Mesendoderm (in vitro differentiated cells): Measurements from ENCODE around the gene WDR86.

Source experiments
- DNase-seq: peaks from one replicate; pipeline ENCODE4 v3.0.0; 2013
- H2AK5ac ChIP-seq: 2 replicates; pipeline ENCODE4 v1.6.1; 2013; ENCODE audit warnings: low read length, inconsistent platforms
- H2BK120ac ChIP-seq: 2 replicates; pipeline ENCODE4 v1.6.1; 2013; ENCODE audit warnings: low read depth, mild to moderate bottlenecking, low read length, moderate library complexity, mixed read lengths
- H2BK15ac ChIP-seq: replicated peaks from 2 replicates; pipeline ENCODE4 v1.6.1; 2013; ENCODE audit warnings: low read depth, mild to moderate bottlenecking, moderate library complexity
- H2BK5ac ChIP-seq: 2 replicates; pipeline ENCODE4 v1.6.1; 2013; ENCODE audit warnings: low read length, inconsistent platforms
- H3K18ac ChIP-seq: 2 replicates; pipeline ENCODE4 v1.6.1; 2013; ENCODE audit warnings: mild to moderate bottlenecking, low read length, mixed read lengths
- H3K23ac ChIP-seq: one replicate; pipeline ENCODE4 v1.6.1; 2013; ENCODE audit warnings: low read length
- H3K27ac ChIP-seq: 2 replicates; pipeline ENCODE4 v1.5.1; 2013; ENCODE audit warnings: low read depth, mild to moderate bottlenecking, inconsistent platforms, low read length, moderate library complexity
- H3K27me3 ChIP-seq: 2 replicates; pipeline ENCODE4 v1.6.1; 2013; ENCODE audit warnings: low read length, control low read depth, mild to moderate bottlenecking, inconsistent platforms; ENCODE audit not compliant: insufficient read depth, poor library complexity
- H3K36me3 ChIP-seq: 2 replicates; pipeline ENCODE4 v1.6.1; 2013; ENCODE audit warnings: low read length, inconsistent platforms; ENCODE audit not compliant: control insufficient read depth, insufficient read depth
- H3K4ac ChIP-seq: one replicate; pipeline ENCODE4 v1.6.1; 2013; ENCODE audit warnings: low read depth, mild to moderate bottlenecking, low read length, moderate library complexity
- H3K4me1 ChIP-seq: 2 replicates; pipeline ENCODE4 v1.6.1; 2013; ENCODE audit warnings: low read depth, low read length, inconsistent platforms; ENCODE audit not compliant: control insufficient read depth
- H3K4me2 ChIP-seq: 2 replicates; pipeline ENCODE4 v1.6.1; 2013; ENCODE audit warnings: low read length
- H3K4me3 ChIP-seq: 2 replicates; pipeline ENCODE4 v1.5.1; 2013; ENCODE audit warnings: mild to moderate bottlenecking, low read length
- H3K56ac ChIP-seq: one replicate; pipeline ENCODE4 v1.6.1; 2013; ENCODE audit warnings: low read length
- H3K79me1 ChIP-seq: 2 replicates; pipeline ENCODE4 v1.6.1; 2013; ENCODE audit warnings: low read length, inconsistent platforms
- H3K79me2 ChIP-seq: 2 replicates; pipeline ENCODE4 v1.6.1; 2013; ENCODE audit warnings: mild to moderate bottlenecking, low read length; ENCODE audit not compliant: control insufficient read depth, insufficient read depth
- H3K9ac ChIP-seq: 2 replicates; pipeline ENCODE4 v1.6.1; 2013; ENCODE audit warnings: low read length, inconsistent platforms
- H4K5ac ChIP-seq: one replicate; pipeline ENCODE4 v1.6.1; 2013; ENCODE audit warnings: low read length
- H4K8ac ChIP-seq: one replicate; pipeline ENCODE4 v1.6.1; 2013; ENCODE audit warnings: low read depth, mild to moderate bottlenecking, control low read depth, low read length, moderate library complexity
- WGBS: extraction: QIAGEN DNeasy Blood & Tissue Kit; methylation state at CpG from one replicate; pipeline ENCODE4 v1.1.7; 2013; ENCODE audit warnings: low lambda C conversion rate, missing lambda C conversion rate; ENCODE audit not compliant: insufficient coverage; ENCODE audit errors: extremely low coverage; 5-methylcytosine and 5-hydroxymethylcytosine counted together

The WDR86 gene

GRCh38 chr7:151454932-151455530 is 45.2 kb upstream of the WDR86 start:
- no peaks in the 10 kb centered on the region for H3K4me1 ChIP-seq
- H3K4ac ChIP-seq = no peak overlapping the region
- H4K8ac ChIP-seq = no peak overlapping the region
- H3K9ac ChIP-seq = no peak overlapping the region
- no peaks in the 10 kb centered on the region for H3K27me3 ChIP-seq
- no peak overlapping the region for H3K4me2 ChIP-seq
- H2BK15ac ChIP-seq = no peak overlapping the region
- DNase-seq = no peak
- H3K27ac ChIP-seq = no peak overlapping the region
- H3K4me3 ChIP-seq = no peak overlapping the region
- H3K79me2 ChIP-seq = no peaks in the 10 kb centered on the region
- WGBS = no CpG with 5 or more reads among the region's 15 CpGs
- H3K23ac ChIP-seq = no peak overlapping the region
- no peak overlapping the region for H2BK5ac ChIP-seq
- H3K79me1 ChIP-seq = no peaks in the 10 kb centered on the region
- no peak overlapping the region for H3K56ac ChIP-seq
- H3K18ac ChIP-seq = no peak overlapping the region
- H4K5ac ChIP-seq = no peak overlapping the region
- H2AK5ac ChIP-seq = no peak overlapping the region
- no peak overlapping the region for H2BK120ac ChIP-seq
- no peaks in the 10 kb centered on the region for H3K36me3 ChIP-seq

GRCh38 chr7:151454305-151454704 is 44.5 kb upstream of the WDR86 start:
- Histone ChIP-seq H3K9ac (no peak overlapping the region), H3K56ac (no peak overlapping the region), H2BK15ac (no peak overlapping the region), H3K36me3 (no peaks in the 10 kb centered on the region), H3K79me2 (no peaks in the 10 kb centered on the region), H2BK5ac (no peak overlapping the region), H3K4me3 (no peak overlapping the region), H4K5ac (no peak overlapping the region), H3K18ac (no peak overlapping the region), H3K4ac (no peak overlapping the region), H3K27ac (no peak overlapping the region), H2BK120ac (no peak overlapping the region), H3K27me3 (no peaks in the 10 kb centered on the region), H4K8ac (no peak overlapping the region), H2AK5ac (no peak overlapping the region), H3K23ac (no peak overlapping the region), H3K4me1 (no peaks in the 10 kb centered on the region), H3K79me1 (no peaks in the 10 kb centered on the region), H3K4me2 (no peak overlapping the region)
- WGBS = no CpG with 5 or more reads among the region's 14 CpGs
- DNase-seq = no peak

GRCh38 chr7:151453326-151453791 is 43.5 kb upstream of the WDR86 start:
- Histone ChIP-seq H3K18ac (no peak overlapping the region), H3K4ac (no peak overlapping the region), H3K56ac (no peak overlapping the region), H3K4me2 (no peak overlapping the region), H3K4me3 (no peak overlapping the region), H2BK120ac (no peak overlapping the region), H4K5ac (no peak overlapping the region), H2AK5ac (no peak overlapping the region), H3K27me3 (no peaks in the 10 kb centered on the region), H4K8ac (no peak overlapping the region), H2BK15ac (no peak overlapping the region), H3K4me1 (no peaks in the 10 kb centered on the region), H3K79me1 (no peaks in the 10 kb centered on the region), H2BK5ac (no peak overlapping the region), H3K79me2 (no peaks in the 10 kb centered on the region), H3K27ac (no peak overlapping the region), H3K36me3 (no peaks in the 10 kb centered on the region), H3K9ac (no peak overlapping the region), H3K23ac (no peak overlapping the region)
- WGBS = no CpG with 5 or more reads among the region's 13 CpGs
- DNase-seq = no peak

GRCh38 chr7:151452680-151453325 is 43.0 kb upstream of the WDR86 start:
- Histone ChIP-seq H3K36me3 (no peaks in the 10 kb centered on the region), H2BK5ac (no peak overlapping the region), H4K5ac (no peak overlapping the region), H3K4me2 (no peak overlapping the region), H3K27me3 (no peaks in the 10 kb centered on the region), H3K4ac (no peak overlapping the region), H3K23ac (no peak overlapping the region), H3K4me3 (no peak overlapping the region), H3K56ac (no peak overlapping the region), H2BK120ac (no peak overlapping the region), H2AK5ac (no peak overlapping the region), H3K9ac (no peak overlapping the region), H3K27ac (no peak overlapping the region), H3K18ac (no peak overlapping the region), H3K79me1 (no peaks in the 10 kb centered on the region), H3K4me1 (no peaks in the 10 kb centered on the region), H3K79me2 (no peaks in the 10 kb centered on the region), H2BK15ac (no peak overlapping the region), H4K8ac (no peak overlapping the region)
- DNase-seq = no peak
- WGBS = no CpG with 5 or more reads among the region's 15 CpGs

GRCh38 chr7:151451626-151452571 is 42.1 kb upstream of the WDR86 start:
- Histone ChIP-seq H2BK120ac (no peak overlapping the region), H3K27ac (no peak overlapping the region), H3K36me3 (no peaks in the 10 kb centered on the region), H2BK15ac (no peak overlapping the region), H2AK5ac (no peak overlapping the region), H3K27me3 (no peaks in the 10 kb centered on the region), H4K8ac (no peak overlapping the region), H3K18ac (no peak overlapping the region), H3K56ac (no peak overlapping the region), H3K79me1 (no peaks in the 10 kb centered on the region), H4K5ac (no peak overlapping the region), H3K79me2 (no peaks in the 10 kb centered on the region), H3K4me3 (no peak overlapping the region), H3K4ac (no peak overlapping the region), H2BK5ac (no peak overlapping the region), H3K23ac (peak overlapping the region; percentile 35), H3K4me2 (no peak overlapping the region), H3K4me1 (no peaks in the 10 kb centered on the region), H3K9ac (no peak overlapping the region)
- DNase-seq = no peak
- no CpG with 5 or more reads among the region's 23 CpGs for WGBS
